K562 (cell line): ENCODE results near the gene SLC7A6. TPM values are rescaled to one million over a fixed set of nuclear protein-coding genes. Genes with fewer than 3 reads are reported as not detected.
A peak's percentile ranks its signal among the peaks of the same experiment; 100 is the strongest.
"Not testable (repeated sequence)": the region's sequence is repeated elsewhere in the genome, so short reads cannot be mapped to it uniquely, and the experiment has no call there.

Experiments used
- ATAC-seq: fragments of 200-7000 bp; cut with Tn5 transposase; 3 replicates; pipeline ENCODE4 v1.9.1; 2020; ENCODE audit warnings: moderate library complexity
- BruUV-seq: library from RNA; stranded (reverse); fragments of 400-500 nt; replicated peaks from 2 replicates; lab custom pipeline; 2021; lab: Mats Ljungman, UMichigan
- CTCF ChIA-PET: fragments of 300-600 bp; formaldehyde crosslinking; extraction: SDS; loops from one replicate; lab custom pipeline; 2021; ENCODE audit warnings: low intra/inter-chr PET ratio; lab: Yijun Ruan, JAX
- POLR2A ChIA-PET: fragments of 300-600, 350-650 bp; sonication (Branson Sonifier 250); formaldehyde crosslinking; extraction: SDS; loops from one replicate; lab custom pipeline; 2021; ENCODE audit warnings: antibody characterized with exemption, inconsistent platforms; lab: Yijun Ruan, JAX
- DNase-seq, 4 experiments: peaks; one replicate each; pipeline versions ENCODE4 v3.0.0 to v3.0.0-alpha.2; 2011 to 2018; ENCODE audit warnings: low spot score in 3 of 4, mixed read lengths in 3 of 4; ENCODE audit errors: extremely low read depth in 1 of 4
- FAIRE-seq: peaks from 2 replicates; lab custom pipeline; 2011; peaks lifted over from hg19 to GRCh38; lab: Jason Lieb, UNC
- H2AFZ ChIP-seq: 2 replicates; pipeline ENCODE4 v1.6.0; 2011; ENCODE audit warnings: low read depth, low read length, control low read depth, inconsistent platforms
- H3K27ac ChIP-seq: fragments of 200-600 bp; 3 replicates; pipeline ENCODE4 v1.8.0; 2011; ENCODE audit warnings: low read depth, mild to moderate bottlenecking, control low read depth, inconsistent platforms, low read length, moderate library complexity, mixed read lengths; ENCODE audit errors: extremely low read depth
- H3K27me3 ChIP-seq, 2 experiments: fragments of 300-600 bp in 1 of 2; 2 replicates in 1 of 2; 3 replicates in 1 of 2; pipeline versions ENCODE4 v1.6.0 to v1.8.0; 2011; ENCODE audit warnings: inconsistent platforms in 2 of 2, low read length in 2 of 2, mild to moderate bottlenecking in 1 of 2, mixed read lengths in 1 of 2, moderate library complexity in 1 of 2; ENCODE audit not compliant: control insufficient read depth in 2 of 2, insufficient read depth in 2 of 2
- H3K36me3 ChIP-seq: fragments of 300-600 bp; 3 replicates; pipeline ENCODE4 v1.8.0; 2011; ENCODE audit warnings: mild to moderate bottlenecking, low read length, inconsistent platforms; ENCODE audit not compliant: control insufficient read depth, insufficient read depth
- H3K4me1 ChIP-seq, 2 experiments: fragments of 200-600 bp in 1 of 2; replicated peaks in 1 of 2; 2 replicates in 1 of 2; 3 replicates in 1 of 2; pipeline versions ENCODE4 v1.5.1 to v1.8.0; 2011; ENCODE audit warnings: inconsistent platforms in 2 of 2, low read length in 2 of 2, mild to moderate bottlenecking in 1 of 2, mixed read lengths in 1 of 2, moderate library complexity in 1 of 2; ENCODE audit not compliant: control insufficient read depth in 2 of 2, insufficient read depth in 2 of 2
- H3K4me2 ChIP-seq: 2 replicates; pipeline ENCODE4 v1.6.1; 2011; ENCODE audit warnings: low read length, control low read depth, inconsistent platforms, mixed read lengths; ENCODE audit not compliant: insufficient read depth
- H3K4me3 ChIP-seq: fragments of 200-600 bp; sonication (generic), shearing (Covaris generic); 2 replicates; pipeline ENCODE4 v1.5.1; 2016; ENCODE audit warnings: control low read depth, inconsistent platforms
- H3K79me2 ChIP-seq: fragments of 200-600 bp; 3 replicates; pipeline ENCODE4 v1.8.0; 2011; ENCODE audit warnings: low read length, inconsistent platforms; ENCODE audit not compliant: control insufficient read depth, insufficient read depth
- H3K9ac ChIP-seq, 2 experiments: 2 replicates each; pipeline versions ENCODE4 v1.6.0 to v1.6.1; 2011; ENCODE audit warnings: low read depth in 2 of 2, low read length in 2 of 2, control low read depth in 1 of 2, inconsistent platforms in 1 of 2, mild to moderate bottlenecking in 1 of 2, mixed read lengths in 1 of 2; ENCODE audit not compliant: insufficient read depth in 1 of 2
- H3K9me1 ChIP-seq: one replicate; pipeline ENCODE4 v1.6.0; 2011; ENCODE audit warnings: inconsistent platforms, mild to moderate bottlenecking, low read length, moderate library complexity; ENCODE audit not compliant: control insufficient read depth, insufficient read depth
- H3K9me3 ChIP-seq: replicated peaks from 2 replicates; pipeline ENCODE4 v1.5.1; 2011; ENCODE audit warnings: low read depth, low read length, inconsistent platforms; ENCODE audit not compliant: control insufficient read depth, insufficient read depth
- H4K20me1 ChIP-seq: replicated peaks from 2 replicates; pipeline ENCODE4 v1.6.1; 2011; ENCODE audit warnings: low read length, inconsistent platforms, mixed read lengths; ENCODE audit not compliant: control insufficient read depth, insufficient read depth
- C11orf30 ChIP-seq: fragments of 450-650 bp; IDR thresholded peaks from 2 replicates; pipeline ENCODE4 v1.6.1; 2016; ENCODE audit warnings: low read depth, mild to moderate bottlenecking
- CHD2 ChIP-seq: IDR thresholded peaks from 2 replicates; pipeline ENCODE4 v1.6.1; 2011; ENCODE audit warnings: low read depth, low read length
- FOSL1 ChIP-seq: fragments of 200-800 bp; sonication (Bioruptor generic); conservative IDR thresholded peaks from 2 replicates; pipeline ENCODE4 v1.6.1; 2016; ENCODE audit warnings: missing genetic modification characterization, missing compliant biosample characterization
- FOXK2 ChIP-seq, 2 experiments: fragments of 450-650 bp; IDR thresholded peaks in 1 of 2; conservative IDR thresholded peaks in 1 of 2; 2 replicates each; pipeline ENCODE4 v1.6.1; 2016; ENCODE audit warnings: low read depth in 2 of 2, mild to moderate bottlenecking in 1 of 2
- KDM5B ChIP-seq: fragments of 200-600 bp; sonication (generic); IDR thresholded peaks from 2 replicates; pipeline ENCODE4 v1.6.1; 2012; ENCODE audit warnings: low read depth, mild to moderate bottlenecking, moderate library complexity, low read length, control low read depth, inconsistent platforms; ENCODE audit not compliant: insufficient replicate concordance
- MYBL2 ChIP-seq, 2 experiments: fragments of 450-650 bp in 1 of 2; sonication (generic) in 1 of 2; formaldehyde crosslinking in 1 of 2; IDR thresholded peaks; 2 replicates each; pipeline versions ENCODE4 v1.6.1 to v1.8.1; 2017 to 2022; ENCODE audit warnings: borderline replicate concordance in 1 of 2, inconsistent platforms in 1 of 2, low read depth in 1 of 2, mild to moderate bottlenecking in 1 of 2, missing genetic modification reagents in 1 of 2, moderate library complexity in 1 of 2
- POU5F1 ChIP-seq: fragments of 150-350 bp; IDR thresholded peaks from 2 replicates; pipeline ENCODE4 v1.6.1; 2014; ENCODE audit warnings: borderline replicate concordance, low read length, low read depth, mild to moderate bottlenecking; ENCODE audit not compliant: partially characterized antibody
- PRMT5 ChIP-seq: sonication (generic); formaldehyde crosslinking; IDR thresholded peaks from 2 replicates; pipeline ENCODE4 v1.5.0; 2020; ENCODE audit warnings: missing genetic modification reagents
- PRPF4 ChIP-seq: fragments of 200-400 bp; formaldehyde crosslinking; IDR thresholded peaks from one replicate; pipeline ENCODE4 v1.6.1; 2017; ENCODE audit warnings: low read length, low read depth, mild to moderate bottlenecking; ENCODE audit not compliant: insufficient read depth, poor library complexity, severe bottlenecking
- PTTG1 ChIP-seq: fragments of 450-650 bp; IDR thresholded peaks from 2 replicates; pipeline ENCODE4 v1.6.1; 2016; ENCODE audit warnings: low read depth, mild to moderate bottlenecking, missing genetic modification characterization, missing compliant biosample characterization
- RCOR1 ChIP-seq, 2 experiments: IDR thresholded peaks; 2 replicates each; pipeline ENCODE4 v1.6.1; 2012; ENCODE audit warnings: low read depth in 2 of 2, low read length in 2 of 2, borderline replicate concordance in 1 of 2, improper control_type of control experiment in 1 of 2
- WGBS: fragments of 100-300 bp; shearing (Covaris generic); methylation state at CpG from one replicate; pipeline ENCODE4 v1.1.6; 2016; ENCODE audit warnings: low coverage, mixed read lengths; ENCODE audit not compliant: insufficient coverage; ENCODE audit errors: missing lambda C conversion rate; 5-methylcytosine and 5-hydroxymethylcytosine counted together
- in situ Hi-C: fragments of 300-500 bp; cut with MboI; formaldehyde crosslinking; loops from 4 replicates; pipeline ENCODE4 v1.15.0; 2018; ENCODE audit warnings: inconsistent platforms, mixed read lengths
- intact Hi-C: fragments of 100-400 bp; cut with micrococcal nuclease; formaldehyde crosslinking; loops from 2 replicates; pipeline ENCODE4 v1.14.2; 2022
- polyA plus RNA-seq, 8 experiments: library from polyadenylated mRNA; depleted of rRNA in 4 of 8; stranded (reverse) in 5 of 8; unstranded in 3 of 8; fragments of >200 nt; fragmentation: Nextera tagmentation in 2 of 8; fragmentation: Illumina TruSeq in 1 of 8; extraction: Ambion mirVana in 2 of 8; extraction: Trizol in 1 of 8; gene quantifications; 2 replicates each; pipeline versions ENCODE4 v1.2.1 to v1.2.3, GENCODE V29; 2011 to 2014; ENCODE audit warnings: inconsistent platforms in 1 of 8, missing spikeins in 1 of 8
- total RNA-seq, 7 experiments: library from RNA; depleted of rRNA in 6 of 7; stranded (reverse); fragments of >200 nt in 6 of 7; fragmentation: Illumina TruSeq in 2 of 7; extraction: Trizol in 2 of 7; gene quantifications; 2 replicates each; pipeline versions ENCODE4 v1.2.1 to v1.2.3, GENCODE V29; 2011 to 2021; ENCODE audit warnings: low replicate concordance in 1 of 7
- TF ChIP-seq, protein P1 (sequence below): IDR thresholded peaks from 2 replicates; pipeline ENCODE4 v1.6.1; 2014; ENCODE audit warnings: antibody characterized with exemption

SLC7A6 gene
- total and polyA plus RNA-seq, 9 of the 15 experiments (the other 6 are each of a cell fraction or from before 2014, with no cell fraction given): 12.6 to 60.1 (median 29.8) TPM

DNA sequence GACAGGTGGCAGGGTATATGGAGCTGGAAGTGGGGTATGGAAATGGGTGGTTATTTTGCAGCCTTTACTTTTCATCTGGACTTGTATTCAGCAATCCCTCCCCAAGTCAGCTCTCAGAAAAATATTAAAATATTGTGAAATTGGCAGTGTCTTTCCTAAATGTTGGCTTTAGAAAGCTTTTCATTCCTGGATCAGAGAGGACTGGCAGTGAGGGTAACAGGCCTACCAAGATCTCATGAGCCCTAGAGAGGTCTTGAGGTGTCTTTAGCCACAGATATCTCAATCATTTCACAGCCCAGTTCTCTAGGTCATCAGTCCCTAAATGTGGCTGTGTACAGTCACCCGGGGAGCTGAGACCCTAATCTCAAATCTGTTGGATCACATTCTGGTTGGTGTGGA is 23.9 kb downstream of the SLC7A6 start:
- intact Hi-C loops (no loop called here), in situ Hi-C loops (no loop called here)
- DNase-seq: no peak
- Histone ChIP-seq H3K27me3 (no peaks in the 10 kb centered on the region), H3K9me1 (no peaks in the 10 kb centered on the region), H4K20me1 (peaks cover 7% of the 10 kb centered on the region; the same call in 1 of the 2 replicates), H3K4me1 (peaks cover 14 to 34% of the 10 kb centered on the region in 2 experiments), H2AFZ (no peak overlapping the region), H3K4me2 (no peak overlapping the region), H3K36me3 (peaks cover 76% of the 10 kb centered on the region), H3K27ac (0 out of 3 replicates have a peak overlapping the region, but pooled peaks have one; percentile 16), H3K79me2 (peaks cover 32% of the 10 kb centered on the region), H3K9me3 (no peaks in the 10 kb centered on the region), H3K9ac (no peak overlapping the region; a peak in 1 of 4 replicates), H3K4me3 (no peak overlapping the region)
- ChIA-PET POLR2A (interaction anchor here (0.9 to 3.0 kb wide), 7 partner anchors 8 to 24 kb away, joined by 3 to 27 read pairs (median 6); partner anchors contain the start of gene SLC7A6), CTCF (no interaction called here)
- BruUV-seq: no TSS peak
- TF ChIP-seq FOXK2 (conservative IDR thresholded peaks at IDR 0.05 in 1 of 2, IDR thresholded peaks at IDR 0.05 in 1 of 2; ENCODE audit: low read depth in 2 of 2): no peak
- TF ChIP-seq, protein P1, sequence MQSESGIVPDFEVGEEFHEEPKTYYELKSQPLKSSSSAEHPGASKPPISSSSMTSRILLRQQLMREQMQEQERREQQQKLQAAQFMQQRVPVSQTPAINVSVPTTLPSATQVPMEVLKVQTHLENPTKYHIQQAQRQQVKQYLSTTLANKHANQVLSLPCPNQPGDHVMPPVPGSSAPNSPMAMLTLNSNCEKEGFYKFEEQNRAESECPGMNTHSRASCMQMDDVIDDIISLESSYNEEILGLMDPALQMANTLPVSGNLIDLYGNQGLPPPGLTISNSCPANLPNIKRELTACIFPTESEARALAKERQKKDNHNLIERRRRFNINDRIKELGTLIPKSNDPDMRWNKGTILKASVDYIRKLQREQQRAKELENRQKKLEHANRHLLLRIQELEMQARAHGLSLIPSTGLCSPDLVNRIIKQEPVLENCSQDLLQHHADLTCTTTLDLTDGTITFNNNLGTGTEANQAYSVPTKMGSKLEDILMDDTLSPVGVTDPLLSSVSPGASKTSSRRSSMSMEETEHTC: no peak
- no peak for TF ChIP-seq PTTG1 (tag)
- no peak for TF ChIP-seq PRMT5 (CRISPR knock-in tag)
- no peak for TF ChIP-seq C11orf30
- TF ChIP-seq KDM5B: no peak
- no peak for TF ChIP-seq MYBL2 (IDR thresholded peaks at IDR 0.05; ENCODE audit: low read depth)
- TF ChIP-seq MYBL2 (CRISPR knock-in tag; IDR thresholded peaks at IDR 0.05; ENCODE audit: borderline replicate concordance): no peak
- TF ChIP-seq FOSL1: no peak
- no peak for TF ChIP-seq POU5F1
- TF ChIP-seq CHD2: no peak
- TF ChIP-seq RCOR1 (IDR thresholded peaks at IDR 0.05; ENCODE audit: borderline replicate concordance in 1 of 2, low read depth in 2 of 2, low read length in 2 of 2): no peak
- TF ChIP-seq PRPF4: no peak
- 36% methylated on average over 1 of the region's 1 CpG for WGBS
- no peak for ATAC-seq
- no peak for FAIRE-seq

DNA sequence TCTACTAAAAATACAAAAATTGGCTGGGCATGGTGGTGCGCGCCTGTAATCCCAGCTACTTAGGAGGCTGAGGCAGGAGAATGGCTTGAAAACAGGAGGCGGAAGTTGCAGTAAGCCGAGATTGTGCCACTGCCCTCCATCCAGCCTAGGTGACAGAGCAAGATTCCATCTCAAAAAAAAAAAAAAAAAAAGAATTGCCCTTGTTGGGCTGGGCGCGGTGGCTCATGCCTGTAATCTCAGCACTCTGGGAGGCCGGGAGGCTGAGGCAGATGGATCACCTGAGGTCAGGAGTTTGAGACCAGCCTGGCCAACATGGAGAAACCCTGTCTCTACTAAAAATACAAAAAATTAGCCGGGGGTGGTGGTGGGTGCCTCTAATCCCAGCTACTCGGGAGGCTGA is 24.5 kb downstream of the SLC7A6 start:
- CTCF ChIA-PET, ATAC-seq, H4K20me1 ChIP-seq, H2AFZ ChIP-seq, H3K27me3 ChIP-seq, H3K9ac ChIP-seq, DNase-seq, intact Hi-C loops, H3K9me3 ChIP-seq, in situ Hi-C loops, H3K4me3 ChIP-seq, H3K4me2 ChIP-seq, H3K9me1 ChIP-seq, FAIRE-seq, H3K27ac ChIP-seq, BruUV-seq: not testable (repeated sequence)
- peaks cover 77% of the 10 kb centered on the region for H3K36me3 ChIP-seq
- POLR2A ChIA-PET: interaction anchor here (0.7 to 3.4 kb wide), 8 partner anchors 10 to 49 kb away, joined by 3 to 27 read pairs (median 6); partner anchors contain the start of genes PRMT7, SLC7A6 and SLC7A6OS
- H3K4me1 ChIP-seq: peaks cover 14 to 29% of the 10 kb centered on the region in 2 experiments
- 78% methylated on average over 8 of the region's 9 CpGs for WGBS
- peaks cover 27% of the 10 kb centered on the region for H3K79me2 ChIP-seq
